ENCODE results near the gene HMOX2.

DNA sequence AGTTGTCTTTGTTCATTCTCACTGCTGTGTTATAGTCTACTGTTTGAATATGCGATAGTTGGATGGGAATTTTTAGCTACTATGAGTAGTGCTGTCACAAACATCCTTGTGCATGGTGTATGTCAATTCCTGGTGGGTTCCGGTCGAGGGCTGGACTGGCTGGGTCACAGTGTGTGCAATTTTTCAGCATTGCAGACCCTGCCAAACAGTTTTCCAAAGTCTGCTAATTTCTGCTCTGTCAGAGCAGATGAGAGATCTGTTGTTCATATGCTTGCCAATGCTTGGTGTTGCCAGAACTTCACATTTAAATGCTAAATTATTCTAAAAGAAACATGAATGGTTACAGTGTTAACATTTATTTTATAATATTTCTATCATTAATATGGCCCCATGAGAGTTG is 76.3 kb downstream of the HMOX2 start:
- TF ChIP-seq, protein P1, sequence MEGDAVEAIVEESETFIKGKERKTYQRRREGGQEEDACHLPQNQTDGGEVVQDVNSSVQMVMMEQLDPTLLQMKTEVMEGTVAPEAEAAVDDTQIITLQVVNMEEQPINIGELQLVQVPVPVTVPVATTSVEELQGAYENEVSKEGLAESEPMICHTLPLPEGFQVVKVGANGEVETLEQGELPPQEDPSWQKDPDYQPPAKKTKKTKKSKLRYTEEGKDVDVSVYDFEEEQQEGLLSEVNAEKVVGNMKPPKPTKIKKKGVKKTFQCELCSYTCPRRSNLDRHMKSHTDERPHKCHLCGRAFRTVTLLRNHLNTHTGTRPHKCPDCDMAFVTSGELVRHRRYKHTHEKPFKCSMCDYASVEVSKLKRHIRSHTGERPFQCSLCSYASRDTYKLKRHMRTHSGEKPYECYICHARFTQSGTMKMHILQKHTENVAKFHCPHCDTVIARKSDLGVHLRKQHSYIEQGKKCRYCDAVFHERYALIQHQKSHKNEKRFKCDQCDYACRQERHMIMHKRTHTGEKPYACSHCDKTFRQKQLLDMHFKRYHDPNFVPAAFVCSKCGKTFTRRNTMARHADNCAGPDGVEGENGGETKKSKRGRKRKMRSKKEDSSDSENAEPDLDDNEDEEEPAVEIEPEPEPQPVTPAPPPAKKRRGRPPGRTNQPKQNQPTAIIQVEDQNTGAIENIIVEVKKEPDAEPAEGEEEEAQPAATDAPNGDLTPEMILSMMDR (optimal IDR thresholded peaks at IDR 0.05 in 1 of 3, IDR thresholded peaks at IDR 0.05 in 1 of 3, conservative IDR thresholded peaks at IDR 0.05 in 1 of 3; ENCODE audit: extremely low read depth in 1 of 3, insufficient read depth in 2 of 3, low read length in 3 of 3): no peak
- TF ChIP-seq EZH2 (IDR thresholded peaks at IDR 0.05; ENCODE audit: low read length): no peak
